ENCODE data around the gene ZCCHC13.

GRCh38 chrX:74324131-74324530 is 20.2 kb downstream of the ZCCHC13 start:
- TF ChIP-seq CTCF (IDR thresholded peaks at IDR 0.05 in 4 of 5, conservative IDR thresholded peaks at IDR 0.05 in 1 of 5), result no peak
- no peak for TF ChIP-seq POLR2A (IDR thresholded peaks at IDR 0.05)
